HG03442 (cell line): Measurements from ENCODE around the gene SPATA31D3.
"Not testable (repeated sequence)": the region's sequence is repeated elsewhere in the genome, so short reads cannot be mapped to it uniquely, and the experiment has no call there.

Experiments used
- ATAC-seq: cut with Tn5 transposase; IDR thresholded peaks from one replicate; pipeline ENCODE4 v1.9.1; 2021; ENCODE audit warnings: mild to moderate bottlenecking, moderate library complexity; ENCODE audit not compliant: unreplicated experiment

The SPATA31D3 gene

DNA sequence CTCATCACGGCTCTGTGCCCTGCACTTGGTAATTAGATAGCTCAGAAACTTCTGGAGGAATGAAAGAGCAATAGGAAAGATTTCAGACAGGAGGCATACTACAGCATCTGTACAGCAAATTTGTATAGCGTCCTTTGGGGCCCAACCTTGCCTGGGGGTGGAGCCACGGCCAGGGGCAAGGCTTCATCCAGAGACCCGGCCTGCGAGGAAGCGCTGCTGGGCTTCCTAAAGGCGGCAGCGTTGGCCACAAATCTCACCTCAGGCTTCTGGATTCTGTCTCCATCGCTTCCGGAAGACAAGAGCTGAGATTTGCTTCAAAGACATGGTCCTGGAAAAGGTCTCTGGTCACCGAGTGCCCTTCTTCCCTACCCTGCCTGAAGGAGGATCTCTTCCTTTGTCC lies 33.1 kb downstream of the SPATA31D3 start:
- ATAC-seq = no peak

DNA sequence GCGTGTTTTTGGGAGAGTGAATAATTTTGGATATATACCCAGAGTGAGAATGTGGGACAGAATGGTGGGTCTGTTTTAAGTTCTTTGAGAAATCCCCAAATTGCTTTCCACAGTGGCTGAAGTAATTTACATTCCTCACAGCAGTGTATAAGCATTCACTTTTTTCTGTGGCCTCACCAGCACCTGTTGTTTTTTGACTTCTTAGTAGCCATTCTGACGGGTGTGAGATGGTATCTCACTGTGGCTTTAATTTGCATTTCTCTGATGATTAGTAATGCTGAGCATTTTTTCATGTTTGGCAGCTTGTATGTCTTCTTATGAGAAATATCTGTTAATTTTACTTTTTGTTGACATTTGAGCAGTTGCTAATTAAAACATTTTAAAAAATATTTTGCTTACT lies 35.9 kb downstream of the SPATA31D3 start:
- peak; percentile 91 for ATAC-seq

DNA sequence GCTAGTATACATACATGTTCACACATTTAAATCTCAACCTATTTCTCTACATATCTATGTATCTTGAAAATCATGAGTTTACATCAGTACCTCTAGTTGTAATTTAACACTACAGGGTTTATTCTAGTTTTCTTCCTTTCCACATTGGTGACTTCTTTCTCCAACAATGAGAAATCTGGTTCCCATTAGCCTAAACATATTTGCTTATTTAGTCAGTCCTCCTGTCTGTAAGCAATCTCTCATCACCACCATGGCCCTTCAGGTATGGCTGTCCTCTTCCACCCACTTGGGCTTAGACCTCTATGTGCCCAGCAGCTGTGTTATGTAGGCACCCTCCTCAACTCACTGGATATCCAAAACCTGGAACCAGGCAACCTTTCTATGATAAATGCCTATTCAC lies 37.3 kb downstream of the SPATA31D3 start:
- ATAC-seq = no peak

GRCh38 chr9:81981883-81982282 lies 38.6 kb downstream of the SPATA31D3 start:
- ATAC-seq = no peak

DNA sequence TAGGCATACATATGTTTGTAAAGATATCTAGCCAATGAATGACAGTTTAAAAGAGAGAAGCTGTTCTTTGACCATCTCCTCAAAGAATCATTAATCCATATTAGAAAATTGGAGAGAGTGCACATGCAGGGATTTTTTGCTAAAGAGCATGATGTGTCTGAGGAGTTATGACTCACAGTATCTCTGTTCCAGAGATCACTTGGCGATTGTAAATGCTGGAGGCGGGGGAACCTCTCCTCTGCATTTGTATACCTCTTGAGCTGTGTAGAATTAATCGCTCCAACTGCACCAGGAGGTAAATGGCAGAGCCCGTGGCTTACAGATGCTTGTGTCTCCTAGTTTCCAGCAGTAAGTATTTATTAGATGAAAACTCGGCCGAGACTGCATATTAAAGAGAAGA lies 41.6 kb downstream of the SPATA31D3 start:
- no peak for ATAC-seq

GRCh38 chr9:81986051-81986450 lies 42.8 kb downstream of the SPATA31D3 start:
- no peak for ATAC-seq

- not testable (repeated sequence) for ATAC-seq
Observed at GRCh38 chr9:81988472-81988871, 45.2 kb downstream of the SPATA31D3 start, which contains the start of gene SPATA31D1. TSS of gene SPATA31D1 (plus strand) at chr9:81988772. CDS start at chr9:81988819, 47 bp downstream.

- ATAC-seq = no peak
Observed at GRCh38 chr9:81989700-81990099, 46.4 kb downstream of the SPATA31D3 start.

- ATAC-seq = no peak
Observed at GRCh38 chr9:81993656-81994055, 50.4 kb downstream of the SPATA31D3 start.
